Natural killer cell (primary cell): ENCODE data around the gene BGN. TPM values are rescaled to one million over a fixed set of nuclear protein-coding genes. Genes with fewer than 3 reads are reported as not detected.

Experiments
- ATAC-seq, 3 donors: fragments of 150-1000 bp in 2 of 3; fragments of 200-7000 bp in 1 of 3; cut with Tn5 transposase; 1 replicate in 1 of 3; 2 replicates in 2 of 3; pipeline ENCODE4 v1.10.0; 2021; ENCODE audit warnings: mild to moderate bottlenecking in 2 of 3, moderate library complexity in 2 of 3
- DNase-seq, 2 donors: peaks; one replicate each; pipeline versions ENCODE4 v3.0.0 to v3.0.0-alpha.2; 2013 to 2021; ENCODE audit warnings: mixed read lengths in 1 of 2
- H3K27ac ChIP-seq: one replicate; pipeline ENCODE4 v1.5.1; 2013; ENCODE audit warnings: mild to moderate bottlenecking, low read length
- H3K27me3 ChIP-seq: one replicate; pipeline ENCODE4 v1.6.1; 2013; ENCODE audit warnings: low read length; ENCODE audit not compliant: control insufficient read depth, insufficient read depth
- H3K36me3 ChIP-seq: one replicate; pipeline ENCODE4 v1.6.1; 2013; ENCODE audit warnings: low read length; ENCODE audit not compliant: control insufficient read depth, insufficient read depth
- H3K4me1 ChIP-seq: one replicate; pipeline ENCODE4 v1.6.1; 2013; ENCODE audit warnings: low read length; ENCODE audit not compliant: control insufficient read depth, insufficient read depth
- H3K4me3 ChIP-seq: one replicate; pipeline ENCODE4 v1.5.1; 2013; ENCODE audit warnings: low read length
- H3K9me3 ChIP-seq: one replicate; pipeline ENCODE4 v1.6.1; 2013; ENCODE audit warnings: low read length; ENCODE audit not compliant: control insufficient read depth, insufficient read depth
- H3K27ac Mint-ChIP-seq, 2 donors: one replicate each; pipeline ENCODE4 v1.8.0; 2022; ENCODE audit warnings: mild to moderate bottlenecking in 2 of 2, mixed read lengths in 2 of 2, moderate library complexity in 1 of 2
- H3K27me3 Mint-ChIP-seq, 2 donors: one replicate each; pipeline ENCODE4 v1.8.0; 2022; ENCODE audit warnings: low read depth in 2 of 2, mixed read lengths in 2 of 2
- H3K36me3 Mint-ChIP-seq: one replicate; pipeline ENCODE4 v1.8.0; 2022; ENCODE audit warnings: mixed read lengths
- H3K4me1 Mint-ChIP-seq, 2 donors: one replicate each; pipeline ENCODE4 v1.8.0; 2022; ENCODE audit warnings: mixed read lengths in 2 of 2
- H3K4me3 Mint-ChIP-seq: one replicate; pipeline ENCODE4 v1.8.0; 2022; ENCODE audit warnings: mild to moderate bottlenecking, moderate library complexity, mixed read lengths
- H3K9me3 Mint-ChIP-seq, 2 donors: one replicate each; pipeline ENCODE4 v1.8.0; 2022; ENCODE audit warnings: mixed read lengths in 2 of 2
- WGBS: methylation state at CpG from one replicate; pipeline ENCODE4 v1.1.7; 2013; ENCODE audit warnings: missing lambda C conversion rate; ENCODE audit not compliant: insufficient coverage; 5-methylcytosine and 5-hydroxymethylcytosine counted together
- intact Hi-C: fragments of 100-400 bp; cut with micrococcal nuclease; formaldehyde crosslinking; loops from one replicate; pipeline ENCODE4 v1.14.2; 2022
- total RNA-seq, 4 donors: library from RNA; stranded (reverse); fragments of 120-200 nt in 1 of 4; gene quantifications; one replicate each; pipeline versions ENCODE4 v1.2.3 to v1.2.4, GENCODE V29; 2013 to 2022
- TF ChIP-seq, protein P1 (sequence below): fragments of 200-600 bp; IDR thresholded peaks from one replicate; pipeline ENCODE4 v1.8.0; 2022; ENCODE audit warnings: antibody characterized with exemption

The BGN gene
- total RNA-seq, 3 donors from 2014 or later (not counting 1 experiment from before 2014, with no cell fraction given), result not detected

DNA sequence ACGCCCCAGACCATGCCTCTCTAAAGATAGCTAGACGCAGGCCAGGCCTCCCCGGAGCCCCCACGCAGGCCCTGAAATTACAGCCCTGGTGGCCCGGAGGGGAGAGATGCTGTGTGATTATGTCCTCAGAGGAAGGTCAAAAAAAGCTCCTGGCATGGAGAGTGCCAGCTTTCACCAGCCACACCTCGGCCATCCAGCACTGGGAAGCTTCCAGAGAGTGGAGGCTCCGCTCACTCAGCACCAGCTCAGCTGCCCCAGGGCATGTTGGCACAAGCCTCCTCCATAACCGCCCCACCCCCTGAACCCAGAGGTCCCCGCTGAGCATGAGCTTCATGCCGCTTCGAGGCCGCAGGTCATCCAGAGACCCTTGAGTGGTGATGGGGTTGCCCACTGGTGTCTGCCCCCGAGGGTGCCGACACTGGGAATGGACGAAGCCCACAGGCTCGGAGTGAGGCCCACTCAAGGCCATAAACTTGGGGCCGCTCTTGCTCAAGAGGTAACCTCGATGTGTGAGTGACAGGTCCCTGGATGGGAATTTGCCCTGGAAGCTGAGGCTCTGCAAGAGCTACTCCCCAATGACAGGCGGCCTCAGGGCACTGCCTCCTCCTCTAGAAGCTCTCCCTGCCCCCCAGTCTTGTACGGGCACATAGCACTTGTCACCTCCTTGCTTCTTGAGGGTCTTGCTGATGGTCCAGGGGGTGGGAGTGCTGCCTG lies 4.4 kb upstream of the BGN start:
- Mint-ChIP-seq H3K4me1 (peaks cover 0 to 3% of the 10 kb centered on the region in 2 donors), H3K27ac (no peak overlapping the region), H3K4me3 (no peak overlapping the region), H3K9me3 (no peaks in the 10 kb centered on the region), H3K27me3 (no peaks in the 10 kb centered on the region), H3K36me3 (no peaks in the 10 kb centered on the region)
- Histone ChIP-seq H3K27ac (no peak overlapping the region), H3K4me1 (peaks cover 4% of the 10 kb centered on the region), H3K4me3 (no peak overlapping the region), H3K27me3 (no peaks in the 10 kb centered on the region), H3K36me3 (no peaks in the 10 kb centered on the region), H3K9me3 (no peaks in the 10 kb centered on the region)
- intact Hi-C loops, result no loop called here
- no peak for DNase-seq
- TF ChIP-seq, protein P1, sequence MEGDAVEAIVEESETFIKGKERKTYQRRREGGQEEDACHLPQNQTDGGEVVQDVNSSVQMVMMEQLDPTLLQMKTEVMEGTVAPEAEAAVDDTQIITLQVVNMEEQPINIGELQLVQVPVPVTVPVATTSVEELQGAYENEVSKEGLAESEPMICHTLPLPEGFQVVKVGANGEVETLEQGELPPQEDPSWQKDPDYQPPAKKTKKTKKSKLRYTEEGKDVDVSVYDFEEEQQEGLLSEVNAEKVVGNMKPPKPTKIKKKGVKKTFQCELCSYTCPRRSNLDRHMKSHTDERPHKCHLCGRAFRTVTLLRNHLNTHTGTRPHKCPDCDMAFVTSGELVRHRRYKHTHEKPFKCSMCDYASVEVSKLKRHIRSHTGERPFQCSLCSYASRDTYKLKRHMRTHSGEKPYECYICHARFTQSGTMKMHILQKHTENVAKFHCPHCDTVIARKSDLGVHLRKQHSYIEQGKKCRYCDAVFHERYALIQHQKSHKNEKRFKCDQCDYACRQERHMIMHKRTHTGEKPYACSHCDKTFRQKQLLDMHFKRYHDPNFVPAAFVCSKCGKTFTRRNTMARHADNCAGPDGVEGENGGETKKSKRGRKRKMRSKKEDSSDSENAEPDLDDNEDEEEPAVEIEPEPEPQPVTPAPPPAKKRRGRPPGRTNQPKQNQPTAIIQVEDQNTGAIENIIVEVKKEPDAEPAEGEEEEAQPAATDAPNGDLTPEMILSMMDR, result no peak
- ATAC-seq, result no peak
- WGBS, result 88% methylated on average over 17 of the region's 20 CpGs

DNA sequence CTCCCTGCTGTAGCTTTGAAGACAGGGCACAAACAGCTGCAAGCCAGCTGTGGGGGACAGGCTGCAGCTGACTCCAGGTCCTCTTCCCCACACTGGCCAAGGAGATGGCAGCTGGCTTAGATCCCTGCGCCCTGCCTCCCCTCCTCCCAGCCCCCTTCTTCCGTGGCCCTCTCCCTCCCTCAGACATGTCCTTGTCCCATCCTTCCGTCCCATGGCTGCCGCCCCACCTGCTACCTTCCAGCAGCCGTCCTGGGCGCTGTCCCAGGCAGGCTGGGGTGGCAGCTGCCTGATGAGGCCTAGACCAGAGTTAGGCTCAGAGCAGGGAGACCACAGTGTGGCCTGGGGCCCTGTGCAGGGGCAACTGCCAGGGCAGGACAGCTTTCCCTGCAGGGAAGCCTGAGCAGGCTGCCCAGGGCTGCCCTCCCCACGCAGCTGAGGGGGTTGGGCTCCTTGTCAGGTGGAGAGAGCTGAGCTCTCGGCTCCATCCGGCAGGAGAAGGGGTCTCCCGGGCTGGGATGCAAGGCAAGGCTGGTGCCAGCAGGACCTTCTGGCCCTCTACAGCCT lies 3.3 kb upstream of the BGN start:
- no peak overlapping the region for H3K27ac Mint-ChIP-seq
- H3K27me3 Mint-ChIP-seq, result peaks cover 0 to 2% of the 10 kb centered on the region in 2 donors
- H3K4me3 Mint-ChIP-seq, result no peak overlapping the region
- DNase-seq (no peak), ATAC-seq (no peak)
- peaks cover 0 to 3% of the 10 kb centered on the region in 2 donors for H3K4me1 Mint-ChIP-seq
- H3K36me3 ChIP-seq, result no peaks in the 10 kb centered on the region
- H3K4me1 ChIP-seq, result peaks cover 4% of the 10 kb centered on the region
- no peaks in the 10 kb centered on the region for H3K9me3 Mint-ChIP-seq
- no peak overlapping the region for H3K27ac ChIP-seq
- TF ChIP-seq, protein P1, result no peak
- 83% methylated on average over 9 of the region's 10 CpGs for WGBS
- no peak overlapping the region for H3K4me3 ChIP-seq
- H3K9me3 ChIP-seq, result no peaks in the 10 kb centered on the region
- no peaks in the 10 kb centered on the region for H3K36me3 Mint-ChIP-seq
- H3K27me3 ChIP-seq, result no peaks in the 10 kb centered on the region
- intact Hi-C loops, result no loop called here

DNA sequence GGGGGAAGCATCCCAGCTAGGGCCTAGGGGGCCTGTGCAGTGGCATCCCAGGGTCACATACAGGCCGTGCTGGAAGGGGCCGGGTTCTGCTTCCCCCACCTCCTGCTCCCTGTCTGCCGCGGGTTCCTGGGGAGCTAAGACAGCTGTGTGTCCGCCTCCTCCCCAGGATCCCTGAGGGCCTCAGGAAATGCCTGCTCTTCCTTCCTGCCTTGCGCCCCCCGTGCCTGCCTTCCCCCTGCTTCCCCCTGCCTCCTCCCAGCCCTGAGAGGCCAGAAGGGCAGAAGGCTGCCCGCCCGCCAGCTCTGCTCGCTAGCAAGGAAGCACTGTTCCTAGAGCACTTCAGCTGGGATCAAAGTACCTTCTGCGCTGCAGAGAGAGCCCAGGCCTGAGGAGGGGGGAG lies 2.9 kb upstream of the BGN start:
- Histone ChIP-seq H3K36me3 (no peaks in the 10 kb centered on the region), H3K27ac (no peak overlapping the region), H3K27me3 (no peaks in the 10 kb centered on the region), H3K9me3 (no peaks in the 10 kb centered on the region), H3K4me1 (peaks cover 4% of the 10 kb centered on the region), H3K4me3 (no peak overlapping the region)
- no peak overlapping the region for H3K27ac Mint-ChIP-seq
- TF ChIP-seq, protein P1, result no peak
- DNase-seq (no peak), ATAC-seq (no peak)
- intact Hi-C loops, result no loop called here
- H3K36me3 Mint-ChIP-seq, result no peaks in the 10 kb centered on the region
- 40% methylated on average over 10 of the region's 11 CpGs for WGBS
- peaks cover 0 to 3% of the 10 kb centered on the region in 2 donors for H3K4me1 Mint-ChIP-seq
- H3K27me3 Mint-ChIP-seq, result peaks cover 0 to 2% of the 10 kb centered on the region in 2 donors
- H3K9me3 Mint-ChIP-seq, result no peaks in the 10 kb centered on the region
- H3K4me3 Mint-ChIP-seq, result no peak overlapping the region
